Left ventricle myocardium superior (tissue), 1 donor: ENCODE results near the gene DRAM1. TPM values are rescaled to one million over a fixed set of nuclear protein-coding genes. Genes with fewer than 3 reads are reported as not detected.
"Not testable (repeated sequence)": the region's sequence is repeated elsewhere in the genome, so short reads cannot be mapped to it uniquely, and the experiment has no call there.

Experiments used
- ATAC-seq: fragments of 200-7000 bp; cut with Tn5 transposase; one replicate; pipeline ENCODE4 v1.9.1; 2020; ENCODE audit warnings: mild to moderate bottlenecking, moderate library complexity
- DNase-seq: peaks from one replicate; pipeline ENCODE4 v3.0.0-alpha.2; 2020
- intact Hi-C: fragments of 100-400 bp; cut with micrococcal nuclease; formaldehyde crosslinking; loops from one replicate; pipeline ENCODE4 v1.11.0; 2022
- long read RNA-seq: library from polyadenylated mRNA; unstranded; transcript quantifications from one replicate; pipeline ENCODE4 v2.0.0, GENCODE V29; 2021
- total RNA-seq: library from RNA; stranded (reverse); fragmentation: NEBNext Ultra II Directional; extraction: Animal tissue kit (Norgen Biotek cat#: 25700); gene quantifications from one replicate; pipeline ENCODE4 v1.2.1, GENCODE V29; 2021
- donor health status: DM: no; HTN: yes; CAD: no; lungs with severe emphysema.

The DRAM1 gene
- total RNA-seq = 6.2 TPM
- long read RNA-seq, transcript DRAM1-201 (7 exons, 3,519 nt) = major isoform, 9 of 15 reads
- long read RNA-seq, partial matches to known transcripts = 0 of 15 reads
- long read RNA-seq, other reads (novel, unspliced or antisense) = 6 of 15 reads

DNA sequence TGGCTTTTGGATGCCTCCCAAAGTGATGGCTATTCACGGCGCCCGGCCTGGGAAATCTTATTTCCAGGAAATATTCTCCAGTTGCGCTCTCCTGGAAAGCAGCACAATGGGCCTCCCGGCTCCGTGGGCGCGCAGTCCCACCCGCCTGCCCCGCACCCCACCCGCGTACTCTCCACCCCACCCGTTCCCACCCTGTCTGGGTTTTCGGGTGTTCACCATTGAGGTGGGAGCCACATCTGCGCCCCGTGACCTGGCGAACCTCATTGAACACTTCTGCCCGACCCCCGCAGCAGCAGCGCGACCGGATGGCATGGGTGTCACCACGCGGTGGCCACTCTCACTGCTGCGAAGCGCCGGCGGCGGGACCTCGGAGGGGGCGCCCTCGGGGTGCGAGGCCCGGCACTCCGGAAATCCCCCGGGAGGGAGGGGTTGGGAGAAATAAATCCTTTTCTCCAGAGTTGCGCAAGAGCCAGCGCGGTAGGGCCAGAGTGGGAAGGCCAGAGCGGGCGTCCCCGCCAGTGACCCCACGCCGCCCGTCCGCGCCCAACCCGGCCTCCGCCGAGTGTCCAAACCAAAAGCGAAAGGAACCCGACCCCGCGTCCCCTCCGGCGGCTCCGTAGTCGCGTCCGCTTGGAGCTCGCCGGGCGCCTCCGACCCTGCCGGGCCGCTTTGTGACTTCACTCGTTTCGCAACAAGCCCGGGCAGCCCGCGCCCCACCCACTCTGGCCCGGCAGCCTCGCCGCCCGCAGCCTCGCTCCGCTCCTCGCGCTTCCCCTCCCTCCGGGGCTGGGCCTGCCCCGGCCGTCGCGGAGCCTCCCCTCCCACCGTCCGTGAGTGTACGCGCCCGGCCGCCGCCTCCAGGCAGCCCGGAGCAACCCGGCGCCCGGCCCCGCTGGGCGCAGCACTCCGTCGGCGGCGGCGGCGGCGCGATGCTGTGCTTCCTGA is at the start of gene DRAM1:
Gene DRAM1 (plus strand): TSS at position 720 of the 945 bp plus-strand sequence. CDS start 210 bp downstream, at position 930.
- intact Hi-C loops = no loop called here
- ATAC-seq (peak; percentile 95), DNase-seq (peak; percentile 94)

DNA sequence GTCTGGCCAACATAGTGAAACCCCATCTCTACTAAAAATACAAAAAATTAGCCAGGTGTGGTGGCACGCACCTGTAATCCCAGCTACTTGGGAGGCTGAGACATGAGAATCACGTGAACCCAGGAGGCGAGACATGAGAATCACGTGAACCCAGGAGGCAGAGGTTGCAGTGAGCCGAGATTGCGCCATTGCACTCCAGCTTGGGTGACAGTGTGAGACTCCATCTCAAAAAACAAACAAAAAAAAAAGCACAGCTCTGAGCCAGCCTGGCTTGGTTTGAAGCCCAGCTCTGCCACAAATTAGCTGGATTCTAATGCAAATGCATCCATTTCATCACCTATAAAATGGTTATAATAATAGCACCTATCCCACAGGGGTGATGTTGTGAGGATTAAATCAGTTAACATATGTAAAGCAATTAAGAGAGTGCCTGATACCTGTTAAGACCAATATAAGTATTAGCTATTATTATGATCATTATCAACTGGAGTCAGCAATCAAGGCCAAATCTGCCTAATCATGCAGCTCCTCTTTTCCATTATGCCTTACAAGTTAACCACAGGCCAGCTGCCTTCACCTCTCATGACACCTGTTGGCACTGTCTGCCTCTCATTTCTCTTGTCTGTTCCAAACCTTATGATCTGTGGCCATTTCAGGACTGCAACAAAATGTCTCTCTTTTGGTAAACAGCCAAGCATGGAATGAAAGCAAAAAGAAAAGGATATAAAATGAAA is 48.8 kb upstream of the DRAM1 start:
- no peak for DNase-seq
- intact Hi-C loops = loop anchor here (5.0 kb wide), 1 partner anchor 46 kb away; no protein-coding TSS in a partner anchor
- ATAC-seq = no peak

DNA sequence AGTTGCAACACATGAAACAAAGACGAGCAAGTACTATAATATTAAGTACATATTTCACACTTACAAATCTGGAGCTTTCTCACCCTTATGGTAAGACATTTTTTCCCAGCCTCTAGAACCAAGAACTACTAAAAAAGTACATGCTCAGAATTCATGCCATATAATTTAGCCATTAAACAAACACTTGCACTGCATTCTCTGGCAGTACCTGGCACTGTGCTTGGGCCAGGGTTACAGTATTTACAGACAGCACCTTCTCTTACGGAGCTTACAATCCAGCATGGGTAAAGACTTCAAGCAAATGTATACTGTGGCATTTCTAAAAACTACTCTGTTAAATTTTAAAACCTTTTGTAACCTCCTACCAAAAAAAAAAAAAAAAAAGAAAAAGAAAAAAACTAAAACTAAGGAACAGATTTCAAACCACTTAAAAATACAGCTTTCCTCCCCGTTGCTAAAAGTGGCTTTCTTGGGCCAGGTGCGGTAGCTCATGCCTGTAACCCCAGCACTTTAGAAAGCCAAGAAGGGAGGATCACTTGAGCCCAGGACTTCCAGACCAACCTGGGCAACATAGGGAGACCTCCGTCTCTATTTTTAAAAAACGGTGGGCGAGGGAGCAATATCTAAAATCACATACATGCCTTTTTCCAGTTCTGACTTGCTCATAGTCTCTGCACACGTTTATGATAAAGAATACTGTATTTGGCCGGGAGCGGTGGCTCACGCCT is 47.6 kb upstream of the DRAM1 start:
- DNase-seq = no peak
- ATAC-seq = peak; percentile 20

GRCh38 chr12:101830367-101831325 is 46.7 kb upstream of the DRAM1 start, which contains the start of gene GNPTAB:
GNPTAB (minus strand) TSS chr12:101830959; CDS start chr12:101830675, 284 bp downstream.
- ATAC-seq (peak; percentile 97), DNase-seq (peak; percentile 95)
- intact Hi-C loops = loop anchor here (5.0 kb wide), 1 partner anchor 58 kb away; no protein-coding TSS in a partner anchor

More for the DNA sequence above, 47.6 kb upstream of the DRAM1 start:
- intact Hi-C loops = loop anchor here (5.0 kb wide), 2 partner anchors 48 to 58 kb away; no protein-coding TSS in a partner anchor

- intact Hi-C loops = loop anchor here (5.0 kb wide), 1 partner anchor 60 kb away; no protein-coding TSS in a partner anchor
- no peak for DNase-seq
- no peak for ATAC-seq
These were observed 45.4 kb upstream of the DRAM1 start for GRCh38 chr12:101832030-101832429.

DNA sequence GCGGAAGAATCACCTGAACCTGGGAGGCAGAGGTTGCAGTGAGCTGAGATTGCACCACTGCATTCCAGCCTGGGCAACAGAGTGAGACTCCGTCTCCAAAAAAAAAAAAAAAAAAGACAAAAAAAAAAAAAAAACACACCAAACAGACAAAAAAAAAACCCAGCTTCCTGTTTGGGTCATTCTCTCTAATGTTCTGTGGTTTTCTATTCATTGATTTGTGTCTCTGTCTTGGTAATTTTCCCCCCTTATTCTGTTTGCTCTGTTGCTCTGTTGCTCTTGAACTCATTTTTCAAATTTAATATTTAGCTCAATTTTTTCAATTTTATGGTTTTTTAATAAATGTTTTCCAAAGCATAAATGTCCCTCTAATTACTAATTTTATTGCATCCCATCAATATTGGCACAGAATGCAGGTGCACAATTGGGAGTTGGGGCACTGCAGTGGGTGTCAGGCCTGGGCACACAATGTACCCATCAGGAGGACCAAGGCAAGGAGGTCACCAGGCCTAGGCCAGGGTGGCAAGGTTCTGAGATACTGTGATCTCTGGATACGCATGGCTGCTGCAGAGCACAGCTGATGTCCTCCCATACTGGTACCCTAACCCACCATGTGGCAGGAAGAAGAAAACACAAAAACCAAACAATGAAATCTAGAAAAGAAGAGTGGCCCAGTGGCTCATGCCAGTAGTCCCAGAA is 38.6 kb upstream of the DRAM1 start:
- no peak for DNase-seq
- intact Hi-C loops = no loop called here
- ATAC-seq = no peak

DNA sequence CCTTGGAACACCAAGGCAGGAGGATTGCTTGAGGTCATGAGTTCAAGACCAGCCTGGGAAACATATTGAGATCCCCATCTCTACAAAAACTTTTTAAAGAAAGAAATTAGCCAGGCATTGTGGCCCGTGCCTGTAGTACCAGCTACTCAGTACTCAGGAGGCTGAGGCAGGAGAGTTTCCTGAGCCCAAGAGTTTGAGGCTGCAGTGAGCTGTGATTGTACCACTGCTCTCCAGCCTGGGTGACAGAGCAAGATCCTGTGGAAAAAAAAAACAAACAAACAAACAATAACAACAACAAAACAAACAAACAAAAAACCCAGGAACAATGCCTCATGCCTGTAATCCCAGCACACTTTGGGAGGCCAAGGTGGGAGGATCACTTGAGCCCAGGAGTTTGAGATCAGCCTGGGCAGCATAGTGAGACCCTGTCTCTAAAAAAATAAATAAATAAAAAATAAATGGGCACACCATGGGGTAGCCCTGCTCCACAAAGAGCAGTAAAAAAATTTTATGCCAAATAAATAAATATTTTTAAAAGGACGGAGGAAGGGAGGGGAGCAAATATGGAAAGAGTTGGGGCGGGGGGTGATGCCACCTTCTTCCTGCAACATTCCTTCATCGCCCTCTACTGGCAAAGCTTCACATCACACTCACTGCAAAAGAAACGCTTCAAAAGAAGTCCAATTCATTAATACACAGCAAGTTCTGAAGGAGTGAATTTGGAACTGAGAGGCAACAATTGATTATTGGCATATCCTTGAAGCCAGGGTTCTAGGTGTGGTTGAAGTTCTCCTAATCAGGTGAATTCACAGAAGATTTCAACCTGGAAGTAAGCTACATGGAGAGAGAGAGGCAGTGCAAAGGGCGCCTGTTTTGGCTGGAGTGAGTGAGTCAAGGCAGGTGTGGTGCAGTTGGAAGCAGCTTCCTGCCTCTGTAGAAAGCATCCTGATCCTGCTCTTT is 37.8 kb upstream of the DRAM1 start:
- intact Hi-C loops = no loop called here
- DNase-seq (no peak), ATAC-seq (peak; percentile 74)

DNA sequence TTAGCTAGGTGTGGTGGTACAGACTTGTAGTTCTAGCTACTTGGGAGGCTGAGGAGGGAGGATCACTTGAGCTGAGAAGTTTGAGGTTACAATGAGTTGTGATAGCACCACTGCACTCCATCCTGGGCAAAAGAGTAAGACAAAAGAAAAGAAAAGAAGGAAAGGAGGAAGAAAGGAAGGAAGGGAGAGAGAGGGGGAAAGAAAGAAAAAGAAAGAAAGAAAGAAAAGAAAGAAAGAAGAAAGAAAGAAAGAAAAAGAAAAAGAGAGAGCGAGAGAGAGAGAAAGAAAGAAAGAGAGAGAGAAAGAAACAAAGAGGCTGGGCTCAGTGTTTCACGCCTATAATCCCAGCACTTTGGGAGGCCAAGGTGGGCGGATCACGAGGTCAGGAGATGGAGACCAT is 36.3 kb upstream of the DRAM1 start:
- intact Hi-C loops = no loop called here
- ATAC-seq = no peak
- DNase-seq = no peak

DNA sequence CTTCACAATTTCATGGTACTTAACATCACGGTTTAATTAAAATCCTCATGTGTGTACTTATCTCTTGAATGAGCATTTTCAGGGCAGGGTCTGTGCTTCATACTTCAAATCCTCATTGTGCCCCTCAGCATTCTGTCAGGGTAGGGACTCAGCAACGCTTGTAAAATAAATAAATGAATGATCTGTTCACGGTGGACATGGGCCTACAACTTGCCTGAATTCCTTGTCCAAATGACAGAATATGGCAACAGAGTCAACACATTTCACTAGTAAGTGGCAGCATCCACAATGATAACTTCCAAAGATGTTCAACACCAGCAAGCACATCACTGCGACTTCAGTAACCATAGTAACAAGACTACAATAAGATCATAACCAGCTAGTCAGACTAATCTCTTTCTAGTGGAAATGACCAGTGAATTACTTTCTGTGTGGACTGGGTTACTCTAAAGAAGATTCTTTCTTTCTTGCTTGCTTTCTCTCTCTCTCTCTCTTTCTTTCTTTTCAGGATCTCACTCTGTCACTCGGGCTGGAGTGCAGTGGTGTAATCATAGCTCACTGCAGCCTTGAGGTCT is 32.2 kb upstream of the DRAM1 start:
- no peak for ATAC-seq
- intact Hi-C loops = no loop called here

DNA sequence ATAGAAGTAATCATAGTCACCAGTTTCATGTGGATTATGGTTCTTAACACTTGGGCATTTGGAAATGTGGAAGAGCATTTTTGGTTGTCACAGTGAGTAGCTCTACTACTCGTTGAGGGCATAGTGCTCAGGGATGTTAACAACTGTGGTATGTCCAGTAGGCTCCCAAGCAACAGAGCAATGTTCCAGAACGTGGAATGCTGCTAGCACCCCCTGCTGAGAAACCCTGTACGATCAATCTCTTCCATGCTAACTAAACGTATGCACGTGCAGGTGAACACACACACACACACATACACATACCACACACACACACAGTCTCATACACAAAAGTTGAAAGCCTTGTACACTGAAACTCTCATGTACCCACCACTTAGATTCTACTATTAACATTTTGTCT is 30.1 kb upstream of the DRAM1 start:
- intact Hi-C loops = no loop called here
- no peak for ATAC-seq
- no peak for DNase-seq

More for the DNA sequence above, 32.2 kb upstream of the DRAM1 start:
- no peak for DNase-seq

- no peak for ATAC-seq
- DNase-seq = no peak
- intact Hi-C loops = no loop called here
These were observed 27.2 kb upstream of the DRAM1 start for GRCh38 chr12:101850199-101850598.

DNA sequence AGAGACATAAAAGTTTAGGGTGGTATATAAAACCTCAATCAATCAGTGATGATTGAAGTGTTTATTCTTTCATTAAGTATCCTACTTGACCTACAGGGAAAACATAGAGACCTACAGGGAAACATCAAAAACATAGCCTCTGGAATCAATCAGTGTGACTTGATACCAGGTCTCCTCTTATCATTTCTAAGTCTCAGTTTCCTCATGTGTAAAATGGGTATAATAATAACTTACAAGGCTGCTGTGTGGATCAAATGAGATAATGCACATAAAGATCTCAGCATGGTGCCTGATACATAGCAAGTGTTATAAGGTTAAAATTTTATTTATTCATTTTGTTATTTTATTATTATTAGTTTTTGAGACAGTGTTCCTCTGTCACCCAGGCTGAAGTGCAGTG is 24.4 kb upstream of the DRAM1 start:
- intact Hi-C loops = no loop called here
- no peak for ATAC-seq
- no peak for DNase-seq

GRCh38 chr12:101854747-101855146 is 22.6 kb upstream of the DRAM1 start:
- intact Hi-C loops = no loop called here
- DNase-seq (no peak), ATAC-seq (no peak)

GRCh38 chr12:101855364-101855884 is 22.0 kb upstream of the DRAM1 start:
- no peak for DNase-seq
- ATAC-seq = peak; percentile 18
- intact Hi-C loops = no loop called here

DNA sequence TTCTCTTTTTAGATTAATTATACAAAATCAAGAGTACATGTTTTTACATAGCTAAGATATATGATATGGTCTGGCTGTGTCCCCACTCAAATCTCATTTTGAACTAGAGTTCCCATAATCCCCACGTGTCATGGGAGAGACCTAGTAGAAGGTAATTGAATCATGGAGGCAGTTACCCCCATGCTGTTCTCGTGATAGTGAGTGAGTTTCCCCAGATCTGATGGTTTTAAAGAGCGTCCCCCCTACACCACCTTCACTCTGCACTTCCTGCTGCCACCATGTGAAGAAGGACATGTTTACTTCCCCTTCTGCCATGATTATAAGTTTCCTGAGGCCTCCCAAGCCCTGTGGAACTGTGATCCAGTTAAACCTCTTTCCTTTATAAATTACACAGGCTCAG is 21.4 kb upstream of the DRAM1 start:
- intact Hi-C loops = no loop called here
- DNase-seq (no peak), ATAC-seq (no peak)

GRCh38 chr12:101856614-101857013 is 20.8 kb upstream of the DRAM1 start:
- ATAC-seq, DNase-seq, intact Hi-C loops: not testable (repeated sequence)
